Smooth muscle cell (in vitro differentiated cells): ENCODE results near the gene HEBP2. TPM values are rescaled to one million over a fixed set of nuclear protein-coding genes. Genes with fewer than 3 reads are reported as not detected.

Source experiments
- DNase-seq: peaks from one replicate; lab custom pipeline; 2025; ENCODE audit not compliant: unreplicated experiment; lab: John Stamatoyannopoulos, UW
- H2AFZ ChIP-seq: fragments of 200-600 bp; sonication (generic); 2 replicates; pipeline ENCODE4 v1.6.0; 2016; ENCODE audit warnings: antibody characterized with exemption, low read depth, mild to moderate bottlenecking
- H3F3A ChIP-seq: fragments of 200-600 bp; sonication (generic); 2 replicates; pipeline ENCODE4 v1.6.0; 2017; ENCODE audit warnings: antibody characterized with exemption, low read depth
- H3K27ac ChIP-seq: fragments of 200-600 bp; sonication (generic); 2 replicates; pipeline ENCODE4 v1.5.1; 2016; ENCODE audit warnings: low read depth, mild to moderate bottlenecking
- H3K27me3 ChIP-seq: fragments of 200-600 bp; sonication (generic); 2 replicates; pipeline ENCODE4 v1.6.1; 2016; ENCODE audit warnings: low read depth, mild to moderate bottlenecking
- H3K36me3 ChIP-seq: fragments of 200-600 bp; sonication (generic); 2 replicates; pipeline ENCODE4 v1.5.1; 2016; ENCODE audit warnings: low read depth
- H3K4me1 ChIP-seq: fragments of 200-600 bp; sonication (generic); 2 replicates; pipeline ENCODE4 v1.5.1; 2016; ENCODE audit warnings: low read depth
- H3K4me2 ChIP-seq: fragments of 200-600 bp; sonication (generic); 2 replicates; pipeline ENCODE4 v1.6.0; 2016; ENCODE audit warnings: mild to moderate bottlenecking
- H3K4me3 ChIP-seq: fragments of 200-600 bp; sonication (generic); 2 replicates; pipeline ENCODE4 v1.5.1; 2016; ENCODE audit warnings: mild to moderate bottlenecking
- H3K79me2 ChIP-seq: fragments of 200-600 bp; sonication (generic); 2 replicates; pipeline ENCODE4 v1.6.0; 2016; ENCODE audit warnings: low read depth, mild to moderate bottlenecking
- H3K9ac ChIP-seq: fragments of 200-600 bp; sonication (generic); 2 replicates; pipeline ENCODE4 v1.6.0; 2016; ENCODE audit warnings: low read depth
- H3K9me3 ChIP-seq: fragments of 200-600 bp; sonication (generic); replicated peaks from 2 replicates; pipeline ENCODE4 v1.5.1; 2016; ENCODE audit warnings: low read depth
- H4K20me1 ChIP-seq: fragments of 200-600 bp; sonication (generic); 2 replicates; pipeline ENCODE4 v1.6.0; 2016; ENCODE audit warnings: low read depth
- WGBS: methylation state at CpG from one replicate; pipeline ENCODE4 v1.1.7; 2016; ENCODE audit warnings: low lambda C conversion rate; 5-methylcytosine and 5-hydroxymethylcytosine counted together
- polyA plus RNA-seq: library from polyadenylated mRNA; unstranded; fragments of >200 nt; fragmentation: Nextera tagmentation; extraction: Ambion mirVana; gene quantifications from 2 replicates; pipeline ENCODE4 v1.2.1, GENCODE V29; 2016
- total RNA-seq: library from RNA; depleted of rRNA; stranded (reverse); fragments of >200 nt; gene quantifications from 2 replicates; pipeline ENCODE4 v1.2.3, GENCODE V29; 2014
- TF ChIP-seq, protein P1 (sequence below): fragments of 200-600 bp; sonication (generic); IDR thresholded peaks from 2 replicates; pipeline ENCODE4 v1.5.1; 2017; ENCODE audit warnings: borderline replicate concordance, mild to moderate bottlenecking, antibody characterized with exemption; ENCODE audit not compliant: insufficient read depth, poor library complexity, severe bottlenecking

The HEBP2 gene
- total and polyA plus RNA-seq, 2 experiments from 2014 or later = 54.4 to 87.0 TPM

DNA sequence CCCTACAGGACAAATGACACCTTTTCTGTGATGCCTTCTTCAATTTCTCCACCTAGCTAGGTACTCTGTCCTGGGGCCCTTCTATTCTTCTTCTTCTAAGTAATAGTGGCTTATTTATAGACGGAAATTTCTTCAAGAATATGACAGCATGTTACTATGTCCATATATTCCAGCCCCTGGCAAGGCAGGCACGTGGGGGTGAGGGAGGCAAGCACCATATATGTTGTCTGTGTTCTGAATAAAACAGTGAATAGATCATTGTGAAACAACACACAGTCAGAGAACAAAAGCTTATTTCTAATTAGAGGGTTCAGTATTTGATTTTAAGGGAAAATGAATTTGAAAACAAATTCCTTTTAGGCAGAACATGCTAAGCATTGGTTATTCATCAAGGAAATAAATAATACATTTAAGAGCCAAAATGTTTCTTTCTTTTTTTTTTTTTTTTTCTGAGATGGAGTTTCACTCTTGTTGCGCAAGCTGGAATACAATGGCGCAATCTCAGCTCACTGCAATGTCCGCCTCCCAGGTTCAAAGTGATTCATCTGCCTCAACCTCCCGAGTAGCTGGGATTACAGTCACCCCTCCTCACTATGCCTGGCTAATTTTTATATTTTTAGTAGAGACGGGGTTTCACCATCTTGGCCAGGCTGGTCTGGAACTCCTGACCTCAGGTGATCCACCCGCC is 6.2 kb downstream of the HEBP2 start:
- Histone ChIP-seq H2AFZ (no peak overlapping the region), H3K9me3 (no peaks in the 10 kb centered on the region), H3K27me3 (no peaks in the 10 kb centered on the region), H3K9ac (no peak overlapping the region), H3K79me2 (no peaks in the 10 kb centered on the region), H3K4me1 (peaks cover 1% of the 10 kb centered on the region), H3K4me2 (no peak overlapping the region), H3K36me3 (peaks cover 6% of the 10 kb centered on the region), H3K4me3 (no peak overlapping the region), H3F3A (no peaks in the 10 kb centered on the region), H3K27ac (peak overlapping the region; percentile 60), H4K20me1 (no peaks in the 10 kb centered on the region)
- 87% methylated on average over 8 of the region's 8 CpGs for WGBS
- TF ChIP-seq, protein P1, sequence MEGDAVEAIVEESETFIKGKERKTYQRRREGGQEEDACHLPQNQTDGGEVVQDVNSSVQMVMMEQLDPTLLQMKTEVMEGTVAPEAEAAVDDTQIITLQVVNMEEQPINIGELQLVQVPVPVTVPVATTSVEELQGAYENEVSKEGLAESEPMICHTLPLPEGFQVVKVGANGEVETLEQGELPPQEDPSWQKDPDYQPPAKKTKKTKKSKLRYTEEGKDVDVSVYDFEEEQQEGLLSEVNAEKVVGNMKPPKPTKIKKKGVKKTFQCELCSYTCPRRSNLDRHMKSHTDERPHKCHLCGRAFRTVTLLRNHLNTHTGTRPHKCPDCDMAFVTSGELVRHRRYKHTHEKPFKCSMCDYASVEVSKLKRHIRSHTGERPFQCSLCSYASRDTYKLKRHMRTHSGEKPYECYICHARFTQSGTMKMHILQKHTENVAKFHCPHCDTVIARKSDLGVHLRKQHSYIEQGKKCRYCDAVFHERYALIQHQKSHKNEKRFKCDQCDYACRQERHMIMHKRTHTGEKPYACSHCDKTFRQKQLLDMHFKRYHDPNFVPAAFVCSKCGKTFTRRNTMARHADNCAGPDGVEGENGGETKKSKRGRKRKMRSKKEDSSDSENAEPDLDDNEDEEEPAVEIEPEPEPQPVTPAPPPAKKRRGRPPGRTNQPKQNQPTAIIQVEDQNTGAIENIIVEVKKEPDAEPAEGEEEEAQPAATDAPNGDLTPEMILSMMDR = no peak
- no peak for DNase-seq

- no peaks in the 10 kb centered on the region for H3K4me1 ChIP-seq
- H3K4me3 ChIP-seq = no peak overlapping the region
- H2AFZ ChIP-seq = no peak overlapping the region
- no peaks in the 10 kb centered on the region for H3F3A ChIP-seq
- no peaks in the 10 kb centered on the region for H3K79me2 ChIP-seq
- 86% methylated on average over 6 of the region's 6 CpGs for WGBS
- no peak overlapping the region for H3K4me2 ChIP-seq
- TF ChIP-seq, protein P1 = no peak
- H3K27ac ChIP-seq = peak overlapping the region; percentile 80
- no peaks in the 10 kb centered on the region for H3K27me3 ChIP-seq
- no peaks in the 10 kb centered on the region for H3K9me3 ChIP-seq
- no peak for DNase-seq
- H4K20me1 ChIP-seq = no peaks in the 10 kb centered on the region
- H3K9ac ChIP-seq = peak overlapping the region; percentile 40
- H3K36me3 ChIP-seq = peaks cover 6% of the 10 kb centered on the region
These were observed 7.2 kb downstream of the HEBP2 start for GRCh38 chr6:138410972-138411880.

- no peaks in the 10 kb centered on the region for H4K20me1 ChIP-seq
- no peak for DNase-seq
- H3K9ac ChIP-seq = no peak overlapping the region
- peaks cover 6% of the 10 kb centered on the region for H3K36me3 ChIP-seq
- H3K4me3 ChIP-seq = no peak overlapping the region
- no peaks in the 10 kb centered on the region for H3K4me1 ChIP-seq
- H3K27ac ChIP-seq = no peak overlapping the region
- no peak overlapping the region for H3K4me2 ChIP-seq
- no peaks in the 10 kb centered on the region for H3K79me2 ChIP-seq
- 94% methylated on average over 5 of the region's 5 CpGs for WGBS
- TF ChIP-seq, protein P1 = no peak
- no peaks in the 10 kb centered on the region for H3K9me3 ChIP-seq
- H3F3A ChIP-seq = no peaks in the 10 kb centered on the region
- no peak overlapping the region for H2AFZ ChIP-seq
- H3K27me3 ChIP-seq = no peaks in the 10 kb centered on the region
These were observed 11.1 kb downstream of the HEBP2 start for GRCh38 chr6:138415125-138415524.
